SK-N-SH treated with all-trans-retinoic acid at 6 μM for 48 hours (cell line): ENCODE measurements around the gene SAE1.

ENCODE experiments used
- PATZ1 ChIP-seq: fragments of 250-450 bp; sonication (Bioruptor Pico); IDR thresholded peaks from 2 replicates; pipeline ENCODE4 v1.8.0; 2020; ENCODE audit warnings: mild to moderate bottlenecking, moderate library complexity, borderline replicate concordance
- RARB ChIP-seq: fragments of 250-450 bp; sonication (Bioruptor Pico); IDR thresholded peaks from 2 replicates; pipeline ENCODE4 v1.8.0; 2021; ENCODE audit warnings: mild to moderate bottlenecking, moderate library complexity
- ZNF70 ChIP-seq: fragments of 450-650 bp; formaldehyde crosslinking; IDR thresholded peaks from 2 replicates; pipeline ENCODE4 v1.5.0; 2020; ENCODE audit warnings: mild to moderate bottlenecking, moderate library complexity
- ZNF8 ChIP-seq: fragments of 450-650 bp; formaldehyde crosslinking; IDR thresholded peaks from 2 replicates; pipeline ENCODE4 v1.5.0; 2020; ENCODE audit warnings: mild to moderate bottlenecking, moderate library complexity

- TF ChIP-seq RARB, result no peak
- no peak for TF ChIP-seq PATZ1 (CRISPR knock-in tag)
- TF ChIP-seq ZNF8, result no peak
- no peak for TF ChIP-seq ZNF70 (CRISPR knock-in tag)
Observed at GRCh38 chr19:47106821-47107201, 23.8 kb upstream of the SAE1 start.
